SK-N-SH (cell line): ENCODE data around the gene SARDH. TPM values are rescaled to one million over a fixed set of nuclear protein-coding genes. Genes with fewer than 3 reads are reported as not detected.

ENCODE experiments used
- CTCF ChIA-PET: fragments of 300-600, 350-600 bp; formaldehyde crosslinking; extraction: SDS; loops from one replicate; lab custom pipeline; 2021; lab: Yijun Ruan, JAX
- POLR2A ChIA-PET: fragments of 350-600 bp; sonication (Branson Sonifier 250); formaldehyde crosslinking; extraction: SDS; loops from one replicate; lab custom pipeline; 2020; ENCODE audit warnings: antibody characterized with exemption, inconsistent platforms; lab: Yijun Ruan, JAX
- DNase-seq: peaks from one replicate; pipeline ENCODE4 v3.0.0; 2012
- H2AFZ ChIP-seq: fragments of 200-600 bp; sonication (generic); 2 replicates; pipeline ENCODE4 v1.8.1; 2016; ENCODE audit warnings: antibody characterized with exemption, mild to moderate bottlenecking, low read depth
- H3F3A ChIP-seq: fragments of 200-600 bp; sonication (generic); replicated peaks from 2 replicates; pipeline ENCODE3; 2016; ENCODE audit warnings: antibody characterized with exemption, mild to moderate bottlenecking; ENCODE audit not compliant: insufficient read depth
- H3K27ac ChIP-seq, 2 experiments: fragments of 200-500 bp in 1 of 2; fragments of 200-600 bp in 1 of 2; sonication (Bioruptor generic) in 1 of 2; sonication (generic), shearing (Covaris generic) in 1 of 2; 2 replicates each; pipeline versions ENCODE4 v1.5.1 to v1.6.1; 2014 to 2016; ENCODE audit warnings: low read depth in 2 of 2, inconsistent platforms in 1 of 2, low read length in 1 of 2, mild to moderate bottlenecking in 1 of 2, mixed read lengths in 1 of 2
- H3K27me3 ChIP-seq: fragments of 200-600 bp; sonication (generic), shearing (Covaris generic); 2 replicates; pipeline ENCODE4 v1.6.1; 2016; ENCODE audit warnings: mixed run types; ENCODE audit not compliant: insufficient read depth
- H3K36me3 ChIP-seq, 2 experiments: fragments of 200-500 bp in 1 of 2; fragments of 200-600 bp in 1 of 2; sonication (Bioruptor generic) in 1 of 2; sonication (generic) in 1 of 2; replicated peaks in 1 of 2; 2 replicates each; pipeline versions ENCODE3 to v1.5.1; 2014 to 2016; ENCODE audit warnings: low read length in 1 of 2, mild to moderate bottlenecking in 1 of 2; ENCODE audit not compliant: insufficient read depth in 2 of 2, control insufficient read depth in 1 of 2
- H3K4me1 ChIP-seq, 2 experiments: fragments of 200-500 bp in 1 of 2; fragments of 200-600 bp in 1 of 2; sonication (Bioruptor generic) in 1 of 2; sonication (generic), shearing (Covaris generic) in 1 of 2; 2 replicates each; pipeline versions ENCODE4 v1.5.1 to v1.6.1; 2014 to 2016; ENCODE audit warnings: low read depth in 1 of 2, low read length in 1 of 2, mixed run types in 1 of 2; ENCODE audit not compliant: insufficient read depth in 2 of 2, control insufficient read depth in 1 of 2
- H3K4me2 ChIP-seq: fragments of 200-600 bp; sonication (generic), shearing (Covaris generic); 2 replicates; pipeline ENCODE4 v1.6.1; 2017; ENCODE audit warnings: mixed run types
- H3K4me3 ChIP-seq, 2 experiments: fragments of 200-500 bp in 1 of 2; fragments of 200-600 bp in 1 of 2; sonication (Bioruptor generic) in 1 of 2; sonication (generic), shearing (Covaris generic) in 1 of 2; 2 replicates each; pipeline versions ENCODE4 v1.5.1 to v1.8.1; 2014 to 2016; ENCODE audit warnings: low read depth in 2 of 2, inconsistent platforms in 1 of 2, low read length in 1 of 2, mild to moderate bottlenecking in 1 of 2, mixed read lengths in 1 of 2, moderate library complexity in 1 of 2
- H3K79me2 ChIP-seq: fragments of 200-600 bp; sonication (generic); 2 replicates; pipeline ENCODE4 v1.8.1; 2017; ENCODE audit warnings: mild to moderate bottlenecking; ENCODE audit not compliant: insufficient read depth
- H3K9ac ChIP-seq: fragments of 200-600 bp; sonication (generic); 2 replicates; pipeline ENCODE4 v1.6.1; 2017; ENCODE audit warnings: mixed run types
- H3K9me2 ChIP-seq: fragments of 200-600 bp; sonication (generic); 2 replicates; pipeline ENCODE4 v1.6.1; 2017; ENCODE audit warnings: mixed run types
- H3K9me3 ChIP-seq: fragments of 200-600 bp; sonication (generic); 2 replicates; pipeline ENCODE4 v1.6.1; 2017; ENCODE audit warnings: mixed run types, mild to moderate bottlenecking, moderate library complexity
- H4K20me1 ChIP-seq: fragments of 200-600 bp; sonication (generic); 2 replicates; pipeline ENCODE4 v1.6.1; 2017; ENCODE audit warnings: mild to moderate bottlenecking, mixed run types; ENCODE audit not compliant: insufficient read depth
- CHD2 ChIP-seq: fragments of 150-350 bp; IDR thresholded peaks from 2 replicates; pipeline ENCODE4 v1.6.1; 2018; ENCODE audit warnings: low read length; ENCODE audit not compliant: partially characterized antibody
- EZH2phosphoT487 ChIP-seq: fragments of 200-600 bp; sonication (generic); IDR thresholded peaks from 2 replicates; pipeline ENCODE4 v1.6.1; 2017; ENCODE audit warnings: low read depth, mixed run types, mild to moderate bottlenecking, antibody characterized with exemption, moderate library complexity, borderline replicate concordance
- FOXJ3 ChIP-seq: sonication (generic); formaldehyde crosslinking; IDR thresholded peaks from 2 replicates; pipeline ENCODE4 v1.5.1; 2020; ENCODE audit warnings: mild to moderate bottlenecking, missing genetic modification reagents
- FOXM1 ChIP-seq: IDR thresholded peaks from 2 replicates; pipeline ENCODE4 v1.4.0; 2012; ENCODE audit warnings: low read depth, mild to moderate bottlenecking
- JUND ChIP-seq: IDR thresholded peaks from 2 replicates; pipeline ENCODE4 v1.4.0; 2012
- MXI1 ChIP-seq: IDR thresholded peaks from 2 replicates; pipeline ENCODE4 v1.6.1; 2012; ENCODE audit warnings: mild to moderate bottlenecking, low read depth, low read length, improper control_type of control experiment
- POLR2AphosphoS5 ChIP-seq: IDR thresholded peaks from 2 replicates; pipeline ENCODE4 v1.6.1; 2012; ENCODE audit warnings: low read depth, low read length
- RAD21 ChIP-seq: IDR thresholded peaks from 2 replicates; pipeline ENCODE4 v1.6.1; 2012; ENCODE audit warnings: mild to moderate bottlenecking, low read length
- RCOR1 ChIP-seq: fragments of 150-350 bp; IDR thresholded peaks from 2 replicates; pipeline ENCODE4 v1.6.1; 2017; ENCODE audit warnings: antibody characterized with exemption, low read length
- RFX5 ChIP-seq: IDR thresholded peaks from 2 replicates; pipeline ENCODE4 v1.6.1; 2012; ENCODE audit warnings: mild to moderate bottlenecking, improper control_type of control experiment, low read length
- TAF1 ChIP-seq: IDR thresholded peaks from 2 replicates; pipeline ENCODE4 v1.6.1; 2012; ENCODE audit warnings: low read depth, mild to moderate bottlenecking, low read length, moderate library complexity, borderline replicate concordance
- TEAD4 ChIP-seq: IDR thresholded peaks from 2 replicates; pipeline ENCODE4 v1.4.0; 2012; ENCODE audit warnings: mild to moderate bottlenecking, borderline replicate concordance; ENCODE audit not compliant: insufficient read depth
- YY1 ChIP-seq: IDR thresholded peaks from 2 replicates; pipeline ENCODE4 v1.4.0; 2012; ENCODE audit warnings: low read depth, mild to moderate bottlenecking
- WGBS: methylation state at CpG from one replicate; pipeline ENCODE4 v1.1.6; 2017; ENCODE audit warnings: low lambda C conversion rate; 5-methylcytosine and 5-hydroxymethylcytosine counted together
- polyA plus RNA-seq, 3 experiments: library from polyadenylated mRNA; depleted of rRNA; stranded (reverse); fragments of >200 nt; gene quantifications; 2 replicates each; pipeline ENCODE4 v1.2.3, GENCODE V29; 2012
- TF ChIP-seq, protein P1 (sequence below): fragments of 150-350 bp; IDR thresholded peaks from 2 replicates; pipeline ENCODE4 v1.6.1; 2017; ENCODE audit warnings: antibody characterized with exemption, low read length, low read depth, borderline replicate concordance
- TF ChIP-seq, protein P2 (sequence below): IDR thresholded peaks from 2 replicates; pipeline ENCODE4 v1.4.0; 2012; ENCODE audit warnings: low read depth, borderline replicate concordance
- TF ChIP-seq, protein P3 (sequence below): IDR thresholded peaks from 2 replicates; pipeline ENCODE4; 2012

The SARDH gene, protein sequence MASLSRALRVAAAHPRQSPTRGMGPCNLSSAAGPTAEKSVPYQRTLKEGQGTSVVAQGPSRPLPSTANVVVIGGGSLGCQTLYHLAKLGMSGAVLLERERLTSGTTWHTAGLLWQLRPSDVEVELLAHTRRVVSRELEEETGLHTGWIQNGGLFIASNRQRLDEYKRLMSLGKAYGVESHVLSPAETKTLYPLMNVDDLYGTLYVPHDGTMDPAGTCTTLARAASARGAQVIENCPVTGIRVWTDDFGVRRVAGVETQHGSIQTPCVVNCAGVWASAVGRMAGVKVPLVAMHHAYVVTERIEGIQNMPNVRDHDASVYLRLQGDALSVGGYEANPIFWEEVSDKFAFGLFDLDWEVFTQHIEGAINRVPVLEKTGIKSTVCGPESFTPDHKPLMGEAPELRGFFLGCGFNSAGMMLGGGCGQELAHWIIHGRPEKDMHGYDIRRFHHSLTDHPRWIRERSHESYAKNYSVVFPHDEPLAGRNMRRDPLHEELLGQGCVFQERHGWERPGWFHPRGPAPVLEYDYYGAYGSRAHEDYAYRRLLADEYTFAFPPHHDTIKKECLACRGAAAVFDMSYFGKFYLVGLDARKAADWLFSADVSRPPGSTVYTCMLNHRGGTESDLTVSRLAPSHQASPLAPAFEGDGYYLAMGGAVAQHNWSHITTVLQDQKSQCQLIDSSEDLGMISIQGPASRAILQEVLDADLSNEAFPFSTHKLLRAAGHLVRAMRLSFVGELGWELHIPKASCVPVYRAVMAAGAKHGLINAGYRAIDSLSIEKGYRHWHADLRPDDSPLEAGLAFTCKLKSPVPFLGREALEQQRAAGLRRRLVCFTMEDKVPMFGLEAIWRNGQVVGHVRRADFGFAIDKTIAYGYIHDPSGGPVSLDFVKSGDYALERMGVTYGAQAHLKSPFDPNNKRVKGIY
- 2.9 and 5.9 TPM in 2 replicates for polyA plus RNA-seq (2012; rRNA removed)
- polyA plus RNA-seq (2012; cell fraction: cytosol; rRNA removed) = 1.6 and 3.0 TPM in 2 replicates
- 9.9 and 14.3 TPM in 2 replicates for polyA plus RNA-seq (2012; cell fraction: nucleus; rRNA removed)

GRCh38 chr9:133737774-133738639 is at the start of gene SARDH:
Gene SARDH, minus strand, starts transcription at chr9:133738352. Its CDS starts 4,179 bp downstream, at chr9:133734173.
- H3K9ac ChIP-seq = peak within 1 kb of the TSS; percentile 51; the same call in 1 of the 2 replicates
- H3K9me3 ChIP-seq = no peaks in the 10 kb centered on the region
- H3K79me2 ChIP-seq = no peaks in the 10 kb centered on the region
- TF ChIP-seq POLR2AphosphoS5 (peak; percentile 40; the same call in 1 of the 2 replicates), CHD2 (peak; percentile 71), TEAD4 (no peak), RCOR1 (0 out of 2 replicates have a peak, but pooled peaks have one; percentile 21), MXI1 (peak; percentile 43; the same call in 1 of the 2 replicates), TAF1 (0 out of 2 replicates have a peak, but pooled peaks have one; percentile 25)
- TF ChIP-seq, protein P1, sequence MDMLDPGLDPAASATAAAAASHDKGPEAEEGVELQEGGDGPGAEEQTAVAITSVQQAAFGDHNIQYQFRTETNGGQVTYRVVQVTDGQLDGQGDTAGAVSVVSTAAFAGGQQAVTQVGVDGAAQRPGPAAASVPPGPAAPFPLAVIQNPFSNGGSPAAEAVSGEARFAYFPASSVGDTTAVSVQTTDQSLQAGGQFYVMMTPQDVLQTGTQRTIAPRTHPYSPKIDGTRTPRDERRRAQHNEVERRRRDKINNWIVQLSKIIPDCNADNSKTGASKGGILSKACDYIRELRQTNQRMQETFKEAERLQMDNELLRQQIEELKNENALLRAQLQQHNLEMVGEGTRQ = no peak
- H3K27ac ChIP-seq = peak within 1 kb of the TSS in 1 of 2 experiments; percentile 93; a peak in 2 of 4 replicates
- H3K4me2 ChIP-seq = peak within 1 kb of the TSS; percentile 81
- H2AFZ ChIP-seq = peak within 1 kb of the TSS; percentile 87
- WGBS = 21% methylated on average over 20 of the region's 25 CpGs
- H3K27me3 ChIP-seq = no peaks in the 10 kb centered on the region
- H3K4me3 ChIP-seq = peak within 1 kb of the TSS; percentile 47 to 56
- H4K20me1 ChIP-seq = no peaks in the 10 kb centered on the region
- CTCF ChIA-PET = interaction anchor here (0.9 to 3.7 kb wide), 12 partner anchors 8 to 256 kb away, joined by 3 to 24 read pairs (median 3); no protein-coding TSS in a partner anchor
- H3K4me1 ChIP-seq = peaks cover 3 to 35% of the 10 kb centered on the region in 2 experiments; a peak in 1 of 4 replicates
- POLR2A ChIA-PET = interaction anchor here (0.8 to 2.4 kb wide), 8 partner anchors 55 to 363 kb away, joined by 3 to 8 read pairs (median 4); partner anchors contain the start of gene FAM163B
- no peaks in the 10 kb centered on the region for H3F3A ChIP-seq
- no peaks in the 10 kb centered on the region for H3K36me3 ChIP-seq
- DNase-seq = peak; percentile 98
- H3K9me2 ChIP-seq = no peaks in the 10 kb centered on the region

- Histone ChIP-seq H3K9me3 (no peaks in the 10 kb centered on the region), H3K4me1 (peaks cover 0 to 21% of the 10 kb centered on the region in 2 experiments; a peak in 2 of 4 replicates), H3K79me2 (no peaks in the 10 kb centered on the region), H3F3A (peaks cover 3% of the 10 kb centered on the region), H3K4me2 (no peak overlapping the region), H3K9me2 (no peaks in the 10 kb centered on the region), H2AFZ (no peak overlapping the region), H4K20me1 (no peaks in the 10 kb centered on the region), H3K27ac (no peak overlapping the region), H3K36me3 (peaks cover 0 to 30% of the 10 kb centered on the region in 2 experiments), H3K4me3 (no peak overlapping the region), H3K9ac (no peak overlapping the region), H3K27me3 (no peaks in the 10 kb centered on the region)
- ChIA-PET POLR2A (no interaction called here), CTCF (interaction anchor here (16.1 kb wide), 1 partner anchor 206 kb away, joined by 236 read pairs; the partner anchor contains the start of gene VAV2)
- peak; percentile 77 for DNase-seq
- 76% methylated on average over 3 of the region's 5 CpGs for WGBS
- TF ChIP-seq RFX5 = no peak
- TF ChIP-seq FOXJ3 (CRISPR knock-in tag) = no peak
- no peak for TF ChIP-seq RAD21
- TF ChIP-seq, protein P2, sequence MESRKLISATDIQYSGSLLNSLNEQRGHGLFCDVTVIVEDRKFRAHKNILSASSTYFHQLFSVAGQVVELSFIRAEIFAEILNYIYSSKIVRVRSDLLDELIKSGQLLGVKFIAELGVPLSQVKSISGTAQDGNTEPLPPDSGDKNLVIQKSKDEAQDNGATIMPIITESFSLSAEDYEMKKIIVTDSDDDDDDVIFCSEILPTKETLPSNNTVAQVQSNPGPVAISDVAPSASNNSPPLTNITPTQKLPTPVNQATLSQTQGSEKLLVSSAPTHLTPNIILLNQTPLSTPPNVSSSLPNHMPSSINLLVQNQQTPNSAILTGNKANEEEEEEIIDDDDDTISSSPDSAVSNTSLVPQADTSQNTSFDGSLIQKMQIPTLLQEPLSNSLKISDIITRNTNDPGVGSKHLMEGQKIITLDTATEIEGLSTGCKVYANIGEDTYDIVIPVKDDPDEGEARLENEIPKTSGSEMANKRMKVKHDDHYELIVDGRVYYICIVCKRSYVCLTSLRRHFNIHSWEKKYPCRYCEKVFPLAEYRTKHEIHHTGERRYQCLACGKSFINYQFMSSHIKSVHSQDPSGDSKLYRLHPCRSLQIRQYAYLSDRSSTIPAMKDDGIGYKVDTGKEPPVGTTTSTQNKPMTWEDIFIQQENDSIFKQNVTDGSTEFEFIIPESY = no peak
- TF ChIP-seq, protein P3, sequence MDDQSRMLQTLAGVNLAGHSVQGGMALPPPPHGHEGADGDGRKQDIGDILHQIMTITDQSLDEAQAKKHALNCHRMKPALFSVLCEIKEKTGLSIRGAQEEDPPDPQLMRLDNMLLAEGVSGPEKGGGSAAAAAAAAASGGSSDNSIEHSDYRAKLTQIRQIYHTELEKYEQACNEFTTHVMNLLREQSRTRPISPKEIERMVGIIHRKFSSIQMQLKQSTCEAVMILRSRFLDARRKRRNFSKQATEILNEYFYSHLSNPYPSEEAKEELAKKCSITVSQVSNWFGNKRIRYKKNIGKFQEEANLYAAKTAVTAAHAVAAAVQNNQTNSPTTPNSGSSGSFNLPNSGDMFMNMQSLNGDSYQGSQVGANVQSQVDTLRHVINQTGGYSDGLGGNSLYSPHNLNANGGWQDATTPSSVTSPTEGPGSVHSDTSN = no peak
- no peak for TF ChIP-seq TEAD4
- TF ChIP-seq JUND = no peak
- no peak for TF ChIP-seq EZH2phosphoT487
- TF ChIP-seq, protein P1 = no peak
- no peak for TF ChIP-seq FOXM1
- TF ChIP-seq YY1 = no peak
Observed at GRCh38 chr9:133787754-133788025, 49.5 kb upstream of the SARDH start.
